Astrocyte (in vitro differentiated cells and primary cell): ENCODE results near the gene NEK10. TPM values are rescaled to one million over a fixed set of nuclear protein-coding genes. Genes with fewer than 3 reads are reported as not detected.

Experiments used
- DNase-seq: peaks from one replicate; pipeline ENCODE4 v3.0.0-alpha.2; 2010; ENCODE audit warnings: low read depth
- FAIRE-seq: peaks from 2 replicates; lab custom pipeline; 2011; peaks lifted over from hg19 to GRCh38; lab: Jason Lieb, UNC
- H2AFZ ChIP-seq: 2 replicates; pipeline ENCODE4 v1.6.0; 2012; ENCODE audit warnings: low read depth, low read length, inconsistent platforms
- H3K27ac ChIP-seq: 2 replicates; pipeline ENCODE4 v1.5.1; 2011; ENCODE audit warnings: low read depth, low read length, inconsistent platforms
- H3K27me3 ChIP-seq: 2 replicates; pipeline ENCODE4 v1.6.0; 2011; ENCODE audit warnings: low read length, inconsistent platforms; ENCODE audit not compliant: insufficient read depth
- H3K36me3 ChIP-seq: 2 replicates; pipeline ENCODE4 v1.5.1; 2011; ENCODE audit warnings: low read length, inconsistent platforms; ENCODE audit not compliant: insufficient read depth
- H3K4me1 ChIP-seq: 2 replicates; pipeline ENCODE4 v1.5.1; 2011; ENCODE audit warnings: low read length, inconsistent platforms; ENCODE audit not compliant: insufficient read depth
- H3K4me2 ChIP-seq: 2 replicates; pipeline ENCODE4 v1.6.0; 2012; ENCODE audit warnings: low read length, inconsistent platforms
- H3K4me3 ChIP-seq: 2 replicates; pipeline ENCODE4 v1.5.1; 2011; ENCODE audit warnings: low read depth, mild to moderate bottlenecking, low read length, inconsistent platforms; ENCODE audit not compliant: insufficient read depth
- H3K79me2 ChIP-seq: 2 replicates; pipeline ENCODE4 v1.6.0; 2012; ENCODE audit warnings: mild to moderate bottlenecking, low read length, inconsistent platforms; ENCODE audit not compliant: insufficient read depth
- H3K9ac ChIP-seq: 2 replicates; pipeline ENCODE4 v1.6.0; 2012; ENCODE audit warnings: mild to moderate bottlenecking, low read length, inconsistent platforms
- H3K9me3 ChIP-seq: 2 replicates; pipeline ENCODE4 v1.5.1; 2012; ENCODE audit warnings: low read depth, mild to moderate bottlenecking, low read length, inconsistent platforms; ENCODE audit not compliant: insufficient read depth
- H4K20me1 ChIP-seq: 2 replicates; pipeline ENCODE4 v1.6.0; 2012; ENCODE audit warnings: low read length, inconsistent platforms; ENCODE audit not compliant: insufficient read depth
- H3K27ac Mint-ChIP-seq: one replicate; pipeline ENCODE4 v1.8.0; 2021; ENCODE audit warnings: mild to moderate bottlenecking, mixed read lengths; ENCODE audit not compliant: unreplicated experiment
- H3K27me3 Mint-ChIP-seq: one replicate; pipeline ENCODE4 v1.8.0; 2021; ENCODE audit warnings: low read depth, mixed read lengths; ENCODE audit not compliant: unreplicated experiment
- H3K36me3 Mint-ChIP-seq: one replicate; pipeline ENCODE4 v1.8.0; 2021; ENCODE audit warnings: low read depth, mixed read lengths; ENCODE audit not compliant: unreplicated experiment
- H3K4me1 Mint-ChIP-seq: one replicate; pipeline ENCODE4 v1.8.0; 2021; ENCODE audit warnings: low read depth, mixed read lengths; ENCODE audit not compliant: unreplicated experiment
- H3K4me3 Mint-ChIP-seq: one replicate; pipeline ENCODE4 v1.8.0; 2021; ENCODE audit warnings: mild to moderate bottlenecking, moderate library complexity, mixed read lengths; ENCODE audit not compliant: unreplicated experiment
- H3K9me3 Mint-ChIP-seq: one replicate; pipeline ENCODE4 v1.8.0; 2021; ENCODE audit warnings: mild to moderate bottlenecking, mixed read lengths; ENCODE audit not compliant: unreplicated experiment
- EZH2 ChIP-seq: IDR thresholded peaks from 2 replicates; pipeline ENCODE4 v1.6.1; 2012; ENCODE audit warnings: mild to moderate bottlenecking, low read length, inconsistent platforms; ENCODE audit not compliant: insufficient read depth
- total RNA-seq: library from RNA; stranded (reverse); gene quantifications from 2 replicates; pipeline ENCODE4 v1.2.1, GENCODE V29; 2021
- TF ChIP-seq, protein P1 (sequence below): IDR thresholded peaks from 2 replicates; pipeline ENCODE4 v1.5.1; 2011; ENCODE audit warnings: low read depth, mild to moderate bottlenecking, inconsistent platforms, low read length, moderate library complexity; ENCODE audit not compliant: insufficient read depth

The NEK10 gene
- total RNA-seq, 1 donor from 2014 or later, result 3.2 TPM

DNA sequence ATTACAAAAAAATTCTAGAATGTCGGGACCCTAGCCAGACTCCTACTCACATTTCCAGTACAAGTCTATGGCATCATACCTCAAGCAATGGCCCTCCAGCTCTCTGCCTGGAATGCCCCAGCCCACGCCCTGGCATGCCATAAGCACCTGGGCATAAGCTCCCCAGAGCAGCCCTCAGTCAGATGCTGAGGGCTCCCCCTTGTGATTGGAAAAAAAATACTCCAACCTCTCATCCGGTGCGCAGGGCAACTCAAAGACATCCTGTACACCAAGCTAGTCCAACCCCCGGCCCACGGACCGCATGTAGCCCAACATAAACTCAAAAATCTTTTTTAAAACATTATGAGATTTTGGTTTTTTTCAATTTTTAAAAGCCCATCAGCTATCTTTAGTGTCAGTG is 115.4 kb downstream of the NEK10 start:
- no peak overlapping the region for H3K4me3 Mint-ChIP-seq
- peaks cover 3% of the 10 kb centered on the region for H3K9me3 Mint-ChIP-seq
- no peak overlapping the region for H3K4me2 ChIP-seq
- H3K9ac ChIP-seq, result no peak overlapping the region
- no peaks in the 10 kb centered on the region for H3K9me3 ChIP-seq
- no peak for FAIRE-seq
- H3K27ac ChIP-seq, result no peak overlapping the region
- H3K27me3 Mint-ChIP-seq, result no peaks in the 10 kb centered on the region
- peaks cover 4% of the 10 kb centered on the region for H3K36me3 Mint-ChIP-seq
- H4K20me1 ChIP-seq, result no peaks in the 10 kb centered on the region
- H3K27ac Mint-ChIP-seq, result no peak overlapping the region
- no peak overlapping the region for H3K4me3 ChIP-seq
- no peaks in the 10 kb centered on the region for H3K4me1 Mint-ChIP-seq
- H3K36me3 ChIP-seq, result no peaks in the 10 kb centered on the region
- H3K27me3 ChIP-seq, result no peaks in the 10 kb centered on the region
- TF ChIP-seq, protein P1, sequence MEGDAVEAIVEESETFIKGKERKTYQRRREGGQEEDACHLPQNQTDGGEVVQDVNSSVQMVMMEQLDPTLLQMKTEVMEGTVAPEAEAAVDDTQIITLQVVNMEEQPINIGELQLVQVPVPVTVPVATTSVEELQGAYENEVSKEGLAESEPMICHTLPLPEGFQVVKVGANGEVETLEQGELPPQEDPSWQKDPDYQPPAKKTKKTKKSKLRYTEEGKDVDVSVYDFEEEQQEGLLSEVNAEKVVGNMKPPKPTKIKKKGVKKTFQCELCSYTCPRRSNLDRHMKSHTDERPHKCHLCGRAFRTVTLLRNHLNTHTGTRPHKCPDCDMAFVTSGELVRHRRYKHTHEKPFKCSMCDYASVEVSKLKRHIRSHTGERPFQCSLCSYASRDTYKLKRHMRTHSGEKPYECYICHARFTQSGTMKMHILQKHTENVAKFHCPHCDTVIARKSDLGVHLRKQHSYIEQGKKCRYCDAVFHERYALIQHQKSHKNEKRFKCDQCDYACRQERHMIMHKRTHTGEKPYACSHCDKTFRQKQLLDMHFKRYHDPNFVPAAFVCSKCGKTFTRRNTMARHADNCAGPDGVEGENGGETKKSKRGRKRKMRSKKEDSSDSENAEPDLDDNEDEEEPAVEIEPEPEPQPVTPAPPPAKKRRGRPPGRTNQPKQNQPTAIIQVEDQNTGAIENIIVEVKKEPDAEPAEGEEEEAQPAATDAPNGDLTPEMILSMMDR, result peak; percentile 36
- TF ChIP-seq EZH2, result no peak
- peak; percentile 13 for DNase-seq
- no peaks in the 10 kb centered on the region for H3K79me2 ChIP-seq
- H3K4me1 ChIP-seq, result no peaks in the 10 kb centered on the region
- no peak overlapping the region for H2AFZ ChIP-seq

DNA sequence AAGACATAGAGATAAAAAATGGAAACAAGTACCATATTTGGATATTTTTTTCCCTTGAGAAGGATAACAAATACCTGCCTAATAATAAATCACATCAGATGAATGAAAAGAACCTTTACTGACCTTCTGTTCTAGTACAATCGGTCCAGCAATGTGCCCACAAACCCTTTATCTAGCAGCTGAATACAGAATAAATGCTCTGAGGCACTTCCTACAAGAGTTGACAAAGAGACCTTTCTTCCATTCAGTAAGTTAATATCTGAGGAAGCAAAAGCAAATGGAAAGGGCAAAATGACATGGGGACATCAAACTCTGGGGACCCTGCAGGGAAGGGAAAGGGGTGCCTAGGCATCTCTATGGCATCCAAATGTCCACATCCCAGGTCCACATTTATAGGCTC is 115.8 kb downstream of the NEK10 start:
- H3K79me2 ChIP-seq, result no peaks in the 10 kb centered on the region
- H3K4me1 ChIP-seq, result no peaks in the 10 kb centered on the region
- DNase-seq (no peak), FAIRE-seq (no peak)
- no peak overlapping the region for H3K4me2 ChIP-seq
- H2AFZ ChIP-seq, result no peak overlapping the region
- Mint-ChIP-seq H3K27me3 (no peaks in the 10 kb centered on the region), H3K9me3 (peaks cover 3% of the 10 kb centered on the region), H3K4me3 (no peak overlapping the region), H3K27ac (no peak overlapping the region), H3K4me1 (no peaks in the 10 kb centered on the region), H3K36me3 (peaks cover 4% of the 10 kb centered on the region)
- H3K36me3 ChIP-seq, result no peaks in the 10 kb centered on the region
- no peak overlapping the region for H3K9ac ChIP-seq
- H3K27ac ChIP-seq, result no peak overlapping the region
- H4K20me1 ChIP-seq, result no peaks in the 10 kb centered on the region
- no peaks in the 10 kb centered on the region for H3K9me3 ChIP-seq
- no peak overlapping the region for H3K4me3 ChIP-seq
- no peak for TF ChIP-seq EZH2
- TF ChIP-seq, protein P1, result no peak
- no peaks in the 10 kb centered on the region for H3K27me3 ChIP-seq

DNA sequence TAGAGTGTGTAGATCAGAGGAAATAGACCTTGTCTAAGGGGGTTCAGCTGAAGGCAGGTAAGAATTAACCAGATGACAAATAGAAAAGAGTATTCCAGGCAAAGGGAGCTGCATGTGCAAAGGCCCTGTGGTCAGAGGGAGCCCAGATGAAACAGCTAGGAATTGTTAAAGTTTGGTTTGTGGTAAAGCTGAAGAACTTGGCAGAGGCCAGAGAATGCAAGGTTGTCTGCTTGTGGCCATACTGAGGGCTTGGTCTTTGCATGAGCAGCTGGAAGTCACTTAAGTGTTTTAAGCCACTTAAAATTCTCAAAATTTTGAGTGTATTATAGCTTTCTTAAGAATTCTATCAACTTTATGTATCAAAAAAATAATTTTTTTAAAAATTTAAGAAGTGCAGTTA is 116.5 kb downstream of the NEK10 start:
- no peaks in the 10 kb centered on the region for H3K4me1 ChIP-seq
- FAIRE-seq (no peak), DNase-seq (peak; percentile 8)
- Mint-ChIP-seq H3K4me1 (no peaks in the 10 kb centered on the region), H3K4me3 (no peak overlapping the region), H3K36me3 (peaks cover 4% of the 10 kb centered on the region), H3K27ac (no peak overlapping the region), H3K27me3 (no peaks in the 10 kb centered on the region), H3K9me3 (peaks cover 3% of the 10 kb centered on the region)
- H3K4me2 ChIP-seq, result no peak overlapping the region
- H2AFZ ChIP-seq, result no peak overlapping the region
- no peaks in the 10 kb centered on the region for H4K20me1 ChIP-seq
- no peaks in the 10 kb centered on the region for H3K36me3 ChIP-seq
- H3K27ac ChIP-seq, result no peak overlapping the region
- no peaks in the 10 kb centered on the region for H3K79me2 ChIP-seq
- TF ChIP-seq, protein P1, result no peak
- TF ChIP-seq EZH2, result no peak
- H3K4me3 ChIP-seq, result no peak overlapping the region
- no peak overlapping the region for H3K9ac ChIP-seq
- no peaks in the 10 kb centered on the region for H3K9me3 ChIP-seq
- no peaks in the 10 kb centered on the region for H3K27me3 ChIP-seq
